CD4-positive, alpha-beta T cell treated with Interleukin-21 for 1 hour (primary cell): Measurements from ENCODE around the gene STON2.

Experiments
- DNase-seq: peaks from one replicate; pipeline ENCODE4 v3.0.0-alpha.2; 2020

STON2 gene

DNA sequence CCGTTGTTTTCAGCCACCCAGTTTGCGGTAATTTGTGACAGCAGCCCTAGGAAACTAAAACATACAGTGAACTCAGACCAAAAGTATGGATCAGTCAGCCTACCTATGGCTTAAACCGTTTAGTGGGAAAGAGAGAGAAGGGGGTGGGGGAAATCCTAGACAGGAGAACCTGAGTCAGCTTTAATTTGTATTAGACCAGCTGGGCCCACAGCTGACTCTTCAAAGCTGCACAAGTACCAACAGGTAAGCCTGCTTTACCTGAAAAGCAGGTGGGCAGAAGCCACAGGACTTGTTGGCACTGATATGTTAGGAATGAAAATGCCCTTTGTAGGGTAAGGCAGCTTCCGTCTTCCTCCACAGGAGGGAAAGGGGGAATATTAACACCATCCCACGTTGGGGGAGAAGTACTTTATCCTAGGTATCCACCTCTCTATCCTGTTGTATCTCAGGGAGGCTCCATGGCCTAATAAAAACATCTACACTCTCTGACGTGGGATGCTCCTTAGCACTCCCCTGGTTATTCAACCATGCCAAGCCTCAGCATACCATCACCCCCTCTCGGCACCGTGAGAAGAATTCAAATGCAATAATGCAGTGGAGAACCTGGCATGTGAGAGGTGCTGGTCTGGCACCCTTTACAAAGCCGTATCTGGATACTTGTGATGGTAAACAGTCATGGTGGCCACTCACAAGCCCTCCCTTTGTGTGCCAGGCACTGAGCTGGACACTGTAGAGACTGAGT lies 70.3 kb downstream of the STON2 start:
- DNase-seq: no peak

DNA sequence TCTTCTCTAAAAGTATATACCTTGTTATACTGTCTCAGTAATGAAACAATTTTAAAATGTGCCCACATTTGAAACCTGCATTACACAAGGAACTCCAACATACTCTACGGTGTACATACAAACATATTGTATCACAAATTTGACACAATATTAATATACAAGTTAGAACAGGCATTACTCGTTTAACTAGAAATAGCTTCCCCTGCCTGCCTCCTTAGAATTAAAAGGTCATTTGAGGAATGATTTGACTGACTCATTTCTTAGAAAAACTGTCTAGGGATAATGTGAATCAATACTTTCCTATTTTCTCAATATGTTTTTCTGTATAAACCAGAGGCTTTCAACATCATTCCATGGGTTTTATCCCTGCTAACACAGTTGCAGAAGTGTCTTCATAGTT lies 73.7 kb downstream of the STON2 start:
- DNase-seq: no peak

DNA sequence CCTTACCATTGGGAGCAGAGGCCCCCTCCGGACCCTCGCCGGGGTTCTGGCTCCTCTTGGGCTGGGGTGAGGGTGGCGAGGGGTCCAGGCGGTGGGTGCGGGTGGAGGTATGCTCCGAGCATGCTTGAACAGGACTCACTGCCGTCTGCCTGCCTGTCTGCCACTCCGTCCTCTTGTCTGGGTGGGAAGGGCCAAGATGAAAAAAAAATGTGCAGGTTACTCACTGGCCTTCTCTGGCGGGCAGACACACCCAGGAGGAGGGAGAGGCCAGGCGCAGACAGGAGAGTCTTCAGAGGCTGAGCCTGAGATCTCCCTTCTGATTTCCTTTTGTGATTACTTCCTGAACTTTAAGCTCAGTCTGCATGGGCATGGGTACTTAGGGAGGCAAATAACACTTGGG lies 76.1 kb downstream of the STON2 start:
- no peak for DNase-seq

DNA sequence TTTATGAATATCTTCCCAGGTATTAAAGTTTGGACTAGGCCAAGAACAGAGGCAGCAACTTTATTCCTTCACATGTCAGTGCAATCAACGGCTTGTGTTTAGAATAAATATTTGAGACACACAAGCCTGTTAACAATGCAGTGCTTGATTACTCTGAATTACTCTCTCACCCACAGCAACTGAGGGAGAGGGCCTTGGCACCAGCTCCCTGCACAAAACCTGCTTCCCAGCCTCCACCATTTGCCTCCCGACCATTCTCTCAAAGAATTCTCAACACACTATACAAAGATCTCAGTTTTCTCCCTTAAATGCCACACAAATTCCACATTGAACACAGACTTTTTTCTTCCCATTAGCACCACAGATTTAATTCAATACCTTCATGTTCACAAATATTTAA lies 77.0 kb downstream of the STON2 start:
- no peak for DNase-seq

DNA sequence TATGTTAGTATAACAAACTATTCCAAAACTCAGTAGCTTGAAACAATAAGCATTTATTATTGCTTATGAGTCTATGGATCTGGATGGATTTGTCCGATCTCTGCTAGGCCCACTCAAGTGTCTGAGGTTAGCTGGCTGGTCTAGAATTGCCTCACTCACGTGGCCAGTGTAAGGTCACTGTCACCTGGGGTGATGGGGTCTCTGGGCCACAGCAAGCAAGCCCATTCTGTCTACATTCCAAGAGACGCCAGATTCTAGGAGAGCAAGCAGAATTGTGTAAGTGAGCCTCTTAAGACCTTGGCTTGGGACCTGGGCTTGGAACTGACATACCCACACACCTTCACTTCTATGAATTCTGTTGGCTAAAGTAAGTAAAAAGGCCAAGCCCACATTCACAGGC lies 80.2 kb downstream of the STON2 start:
- DNase-seq: no peak

DNA sequence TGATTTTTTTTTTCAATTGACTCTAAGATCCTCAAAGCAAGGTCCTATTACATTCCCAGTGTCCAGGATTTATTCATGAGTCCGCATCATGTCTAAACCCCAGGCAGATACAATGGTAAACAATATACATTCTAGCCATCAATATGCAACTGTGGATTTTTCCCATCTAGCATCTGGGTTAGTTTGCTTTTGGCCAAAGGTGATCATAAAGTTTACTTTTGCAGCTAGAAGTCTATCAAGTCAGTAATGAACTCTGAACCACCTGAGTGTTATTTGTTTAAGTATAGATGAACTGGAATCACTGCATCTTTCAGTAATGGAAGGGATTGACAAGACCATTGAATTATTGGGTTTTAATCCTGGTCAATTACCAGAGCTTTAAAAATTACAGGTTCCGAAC lies 80.8 kb downstream of the STON2 start:
- DNase-seq: no peak

DNA sequence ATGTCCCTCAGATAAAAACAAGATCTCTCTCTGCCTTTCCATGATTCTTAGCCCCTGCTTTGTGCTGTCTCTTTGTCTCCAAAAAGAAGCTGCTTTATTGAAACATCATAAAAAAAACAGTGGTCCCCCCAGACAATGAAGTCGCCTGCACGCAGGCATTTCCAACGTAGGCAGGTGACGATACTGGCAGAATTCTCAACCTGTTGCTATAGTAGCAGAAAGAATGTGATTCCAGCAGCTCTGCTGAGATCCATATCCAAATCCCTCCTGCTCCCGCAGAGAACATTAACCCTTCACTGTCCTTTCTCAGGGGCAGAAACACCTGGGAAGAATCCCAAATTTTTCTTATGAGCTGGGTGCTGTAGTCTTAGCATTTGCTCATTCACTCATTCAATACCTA lies 84.8 kb downstream of the STON2 start:
- DNase-seq: no peak

DNA sequence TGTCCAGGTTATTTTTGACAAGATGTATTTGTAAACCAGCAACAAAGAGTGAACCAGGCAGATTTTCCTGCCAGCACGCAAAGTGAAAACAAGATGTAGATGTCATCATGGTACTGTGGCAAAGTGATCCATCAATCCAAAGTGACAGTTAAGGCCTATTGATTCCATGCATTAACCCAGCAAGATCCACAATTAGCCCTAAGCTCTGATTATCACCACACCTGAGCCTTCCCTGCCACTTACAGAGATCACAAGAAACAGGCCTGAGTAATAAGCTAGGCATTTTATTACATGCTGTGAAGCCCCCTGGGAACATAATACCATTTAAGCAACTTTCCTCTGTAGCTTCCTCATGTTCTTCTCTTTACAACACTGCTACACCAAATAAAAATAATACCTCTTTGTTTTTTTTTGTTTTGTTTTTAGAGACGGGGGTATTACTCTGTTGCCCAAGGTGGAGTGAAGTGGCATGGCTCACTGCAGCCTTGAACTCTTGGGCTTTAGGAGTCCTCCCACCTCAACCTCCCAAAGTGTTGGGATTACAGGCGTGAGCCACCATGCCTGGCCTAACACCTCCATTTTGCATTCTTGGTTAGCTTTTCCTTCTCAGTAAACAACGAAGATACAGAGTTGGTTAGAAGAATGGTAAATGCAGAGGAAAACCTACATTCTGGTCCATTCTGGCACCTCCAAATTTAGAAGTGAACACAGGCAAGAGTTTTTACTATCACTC lies 85.5 kb downstream of the STON2 start:
- no peak for DNase-seq

DNA sequence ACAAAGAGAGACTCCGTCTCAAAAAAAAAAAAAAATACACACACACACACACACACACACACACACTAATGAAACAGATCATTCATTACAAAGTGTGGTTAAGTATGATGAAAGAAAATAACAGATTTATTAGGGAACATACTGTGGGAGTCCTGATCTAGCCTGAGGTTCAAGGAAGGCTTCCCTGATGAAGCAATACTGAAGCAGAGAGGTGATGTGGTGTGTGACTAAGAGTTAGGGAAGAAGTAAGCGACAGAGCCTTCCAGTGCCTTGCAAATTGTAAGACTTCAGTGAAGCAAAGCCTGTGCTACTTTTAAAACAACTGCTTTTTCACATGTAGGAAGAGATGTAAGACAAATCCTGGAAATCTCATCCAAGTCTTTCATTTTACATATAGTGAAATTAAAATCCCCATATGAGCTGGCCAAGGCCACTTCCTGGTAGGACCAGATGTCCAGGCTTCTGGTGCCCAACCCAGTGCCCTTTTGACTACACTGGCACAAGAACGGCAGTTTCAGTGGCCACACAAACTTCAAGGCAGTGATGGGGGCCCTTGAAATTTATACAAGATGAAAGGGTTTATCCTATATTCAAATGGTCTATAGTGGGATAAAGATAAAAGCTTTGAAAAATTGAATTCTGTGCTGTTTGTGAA lies 86.2 kb downstream of the STON2 start:
- DNase-seq: no peak

DNA sequence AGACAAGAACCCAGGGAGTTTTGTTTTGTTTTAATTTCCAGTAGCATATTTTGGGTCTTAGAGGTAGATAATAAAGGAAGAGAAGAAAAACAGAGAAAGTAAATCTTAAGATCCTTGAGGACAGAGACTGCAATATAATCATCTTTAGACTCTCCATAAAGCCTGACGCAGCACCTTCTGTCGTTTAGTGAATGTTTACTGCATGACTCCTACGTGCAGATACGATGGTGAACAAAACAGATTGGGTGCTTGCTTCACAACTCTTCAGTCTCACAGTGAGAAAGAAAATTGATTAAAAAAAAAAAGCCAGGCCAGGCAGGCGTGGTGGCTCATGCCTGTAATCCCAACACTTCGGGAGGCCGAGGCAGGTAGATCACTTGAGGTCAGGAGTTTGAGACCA lies 86.9 kb downstream of the STON2 start:
- DNase-seq: no peak

DNA sequence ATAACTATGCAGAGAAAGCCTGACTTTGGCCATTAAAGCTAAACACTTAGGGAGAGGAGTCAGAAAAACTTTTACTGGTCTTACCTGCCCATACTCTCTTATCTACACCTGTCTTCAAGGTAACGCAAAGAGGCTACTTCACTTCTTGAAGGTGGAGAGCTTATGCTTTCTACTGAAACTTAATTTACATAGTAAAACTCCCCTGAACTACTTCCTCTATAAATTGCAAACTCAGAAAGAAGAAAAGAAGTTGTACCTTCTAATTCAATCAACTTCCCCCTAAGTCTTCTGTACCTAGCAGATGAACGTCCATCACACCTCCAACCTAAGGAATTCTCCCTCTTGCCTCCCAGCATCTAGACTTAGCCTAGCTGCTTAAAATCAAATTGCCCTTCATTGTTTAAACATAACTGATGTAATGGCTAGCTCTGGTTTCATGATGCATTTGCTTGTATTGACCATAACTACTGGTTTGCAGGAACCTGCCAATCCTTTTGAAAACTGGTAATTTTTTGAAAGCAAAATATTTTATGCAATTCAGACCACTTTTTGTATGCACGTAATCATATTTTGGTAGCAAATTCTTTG lies 87.7 kb downstream of the STON2 start:
- DNase-seq: no peak

DNA sequence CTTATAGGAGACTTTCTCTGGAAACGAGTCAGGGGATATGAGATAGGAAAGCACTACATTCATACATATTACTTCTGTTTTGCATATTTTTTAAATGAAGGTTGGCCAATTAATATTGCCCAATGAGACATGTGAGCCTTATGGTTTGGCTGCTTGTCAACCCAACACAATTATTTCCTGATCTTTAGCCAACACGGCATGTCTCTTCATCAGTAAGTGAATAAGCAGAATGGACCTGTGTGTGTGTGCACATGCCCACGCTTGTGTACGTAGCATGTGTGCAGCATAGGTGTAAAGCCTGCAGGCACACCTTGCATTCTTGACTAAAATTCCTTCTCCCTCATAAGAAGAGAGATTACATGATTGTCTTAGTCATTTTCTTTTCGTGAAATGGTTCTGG lies 88.3 kb downstream of the STON2 start:
- no peak for DNase-seq

DNA sequence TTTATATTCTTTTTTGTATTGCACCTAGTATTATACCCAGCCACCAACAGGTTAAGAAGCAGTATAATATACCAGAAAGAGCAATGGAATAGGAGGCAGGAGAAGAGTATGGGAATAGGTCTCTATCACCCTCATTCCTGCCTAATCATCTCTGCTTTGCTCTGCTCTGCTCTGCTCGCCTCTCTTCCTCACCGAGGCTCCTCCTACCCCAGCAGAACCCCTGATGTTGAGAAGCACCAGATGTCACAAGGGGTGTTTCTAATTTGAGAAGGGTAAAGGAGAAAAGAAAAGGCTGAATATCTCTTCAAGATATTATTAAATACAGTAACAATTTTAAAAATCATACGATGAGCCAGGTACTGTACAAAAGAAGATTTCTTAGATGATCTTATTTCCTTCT lies 89.0 kb downstream of the STON2 start:
- no peak for DNase-seq

DNA sequence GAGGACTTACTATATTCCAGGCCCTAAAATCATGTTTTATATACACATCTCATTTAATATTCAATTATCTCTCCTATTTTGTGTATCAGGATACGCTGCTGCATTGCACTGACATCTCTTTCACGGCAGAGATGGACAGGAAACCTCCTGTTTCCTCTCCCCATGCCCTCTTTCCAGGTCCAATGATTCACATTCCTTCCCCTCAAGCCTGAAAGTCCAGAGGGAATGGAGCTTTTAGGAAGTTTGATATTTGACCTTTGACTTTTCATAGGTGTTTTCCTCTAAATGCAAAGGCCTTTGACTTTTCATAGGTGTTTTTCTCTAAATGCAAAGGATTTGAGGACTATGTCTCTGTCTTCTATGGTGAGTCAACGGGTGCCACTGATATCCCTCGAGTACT lies 89.5 kb downstream of the STON2 start:
- DNase-seq: no peak

DNA sequence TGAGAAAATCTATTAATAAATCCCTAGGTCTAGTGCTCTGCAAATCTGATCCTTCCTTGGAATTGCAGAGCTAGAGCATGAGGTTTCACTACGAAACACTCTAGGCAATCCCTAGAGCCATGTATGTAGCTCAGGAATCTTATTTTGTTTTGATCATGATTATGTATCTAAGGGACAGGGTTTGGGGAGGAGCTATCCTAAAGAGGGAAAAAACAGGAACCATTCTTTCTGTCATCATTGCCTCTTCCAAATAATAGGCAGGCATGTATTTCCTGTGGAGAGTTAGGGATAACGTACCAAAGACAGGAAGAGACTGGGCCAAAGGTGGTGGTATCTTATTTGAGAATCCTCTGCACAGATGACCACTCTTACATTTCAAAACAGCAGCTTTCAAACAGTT lies 90.6 kb downstream of the STON2 start:
- no peak for DNase-seq

DNA sequence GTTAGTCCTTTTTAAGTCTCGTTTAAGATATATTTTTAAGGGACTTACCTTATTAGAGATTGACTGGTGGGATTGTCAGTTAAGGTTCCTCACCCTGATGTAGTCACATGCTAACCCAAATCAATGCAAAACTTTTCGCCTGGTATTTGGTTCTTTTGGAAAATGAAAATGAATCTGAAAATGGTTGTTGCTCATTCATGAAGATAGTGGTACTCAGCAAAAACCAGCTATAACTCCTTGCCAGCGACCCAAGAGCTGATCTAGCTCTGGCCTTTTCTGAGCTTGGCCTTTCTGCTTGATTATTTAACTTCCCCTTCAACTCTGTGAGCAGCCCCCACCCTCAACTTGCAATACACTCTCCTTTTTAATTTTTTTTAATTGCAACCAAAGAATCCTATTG lies 94.4 kb downstream of the STON2 start:
- DNase-seq: no peak

DNA sequence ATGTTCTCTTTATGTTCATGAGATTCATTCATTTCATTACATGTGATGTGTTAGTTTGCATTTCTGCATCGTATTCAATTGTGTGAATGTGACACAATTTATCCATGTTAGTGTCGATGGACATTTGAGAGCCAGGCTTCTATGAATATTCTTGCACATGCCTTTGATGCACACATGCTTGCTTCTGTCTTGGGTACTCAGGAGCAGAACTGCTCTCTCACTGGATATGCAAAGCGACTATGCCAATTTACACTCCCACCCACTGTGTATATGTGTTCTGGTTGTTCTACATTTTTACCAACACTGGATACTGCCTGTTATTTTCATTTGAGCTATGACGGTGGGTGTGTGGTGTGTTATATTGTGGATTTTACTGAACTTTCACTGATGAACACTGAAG lies 95.1 kb downstream of the STON2 start:
- DNase-seq: no peak

DNA sequence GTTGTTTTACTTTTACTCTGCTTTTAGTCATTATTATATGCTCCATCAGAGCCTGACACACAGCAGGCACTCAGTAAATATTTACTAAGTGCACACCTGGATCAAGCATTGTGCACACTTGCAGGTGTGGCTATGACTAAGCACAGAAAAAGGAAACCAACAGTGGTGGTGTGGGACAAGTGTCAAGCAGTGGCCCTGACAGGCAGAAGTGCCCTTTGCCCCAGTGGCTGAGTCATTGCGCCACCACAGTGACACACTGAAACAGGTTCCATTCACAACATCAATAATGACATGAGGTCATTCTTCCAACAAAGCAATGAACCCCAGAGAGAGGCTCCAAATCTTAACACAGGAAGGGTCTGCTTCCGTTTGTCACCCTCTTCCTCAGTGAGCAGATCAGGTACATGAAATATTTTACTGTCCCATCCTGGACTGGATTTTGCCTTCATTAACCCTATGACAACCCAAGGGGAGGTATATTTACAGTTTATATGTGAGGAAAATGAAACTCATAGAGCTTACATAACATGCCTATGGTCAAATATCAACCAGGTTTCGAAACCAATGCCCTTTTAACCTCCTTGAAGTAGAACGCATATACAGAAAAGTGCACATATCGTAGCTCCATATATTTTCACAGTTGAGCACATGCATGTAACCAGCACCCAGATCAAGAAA lies 96.7 kb downstream of the STON2 start:
- peak; percentile 9 for DNase-seq

DNA sequence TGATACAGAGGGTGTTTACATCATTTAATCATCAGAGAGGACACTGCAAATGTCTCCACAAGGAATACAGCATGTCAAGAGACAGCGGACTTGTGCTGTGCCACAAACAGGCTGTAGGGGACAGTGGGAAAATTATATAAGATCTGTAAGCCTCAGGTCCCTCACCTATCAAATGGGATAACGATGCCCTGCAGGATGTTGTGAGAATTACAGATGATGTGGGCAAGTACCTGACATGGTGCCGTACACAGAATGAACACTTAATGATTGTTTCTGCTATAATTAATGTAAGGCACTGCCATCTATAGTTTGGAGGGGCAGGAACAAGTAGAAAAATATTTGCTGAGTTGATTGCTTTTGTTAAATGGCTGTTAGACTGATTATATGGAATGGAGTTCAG lies 97.5 kb downstream of the STON2 start:
- no peak for DNase-seq

DNA sequence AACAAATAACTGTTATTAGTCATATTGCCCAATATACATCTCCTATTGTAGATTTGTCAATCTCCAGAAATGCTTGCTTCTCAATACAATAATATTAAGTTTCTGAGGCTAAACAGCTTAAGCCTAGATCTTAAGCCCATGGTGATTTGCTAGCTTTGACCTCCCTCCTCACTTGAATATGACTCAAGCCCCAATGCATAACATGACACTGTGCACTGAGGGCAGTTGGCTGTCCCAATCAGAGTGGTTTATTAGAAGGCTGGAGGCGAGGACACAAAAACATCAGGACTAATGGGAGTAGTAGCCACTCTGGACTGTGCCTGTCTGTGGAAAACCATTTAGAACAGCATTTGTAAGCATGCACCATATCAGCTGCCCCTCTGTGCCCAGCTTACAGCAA lies 98.3 kb downstream of the STON2 start:
- DNase-seq: no peak

DNA sequence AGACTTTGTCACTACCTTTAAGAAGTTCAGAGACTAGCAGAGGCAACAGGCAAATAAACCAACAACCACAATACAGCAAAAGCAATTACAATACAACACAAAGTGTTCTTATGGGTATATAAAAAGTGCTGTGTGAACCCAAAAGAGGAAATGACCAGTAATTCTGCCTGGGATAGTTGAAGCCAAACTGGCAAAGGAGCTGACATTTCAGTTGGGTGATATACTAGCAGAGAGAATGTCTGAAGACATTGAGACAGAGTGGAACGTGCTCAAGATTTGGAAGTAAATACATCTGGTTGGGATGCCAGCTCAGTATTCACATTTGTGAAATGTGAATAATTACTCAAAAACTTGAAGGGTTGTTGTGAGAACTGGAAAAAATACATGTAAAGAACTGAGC lies 98.8 kb downstream of the STON2 start:
- no peak for DNase-seq

DNA sequence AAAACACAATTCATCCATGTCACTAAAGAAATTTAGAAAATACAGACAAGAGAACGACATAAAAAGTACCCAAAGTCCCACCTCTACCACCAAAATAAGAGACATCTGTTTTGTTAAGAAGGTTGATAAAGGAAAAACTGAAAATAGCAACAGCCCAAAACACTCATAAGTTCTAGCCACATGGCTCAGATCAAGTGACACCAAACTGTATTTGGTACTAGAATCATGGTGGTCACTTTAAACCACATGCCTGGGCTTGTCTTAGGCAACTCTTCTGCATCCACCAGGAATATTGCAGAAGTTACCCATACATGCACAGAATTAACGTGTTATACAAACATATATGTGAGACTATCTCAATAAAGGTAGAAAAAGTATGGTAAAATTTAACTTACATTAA lies 101.2 kb downstream of the STON2 start:
- no peak for DNase-seq

DNA sequence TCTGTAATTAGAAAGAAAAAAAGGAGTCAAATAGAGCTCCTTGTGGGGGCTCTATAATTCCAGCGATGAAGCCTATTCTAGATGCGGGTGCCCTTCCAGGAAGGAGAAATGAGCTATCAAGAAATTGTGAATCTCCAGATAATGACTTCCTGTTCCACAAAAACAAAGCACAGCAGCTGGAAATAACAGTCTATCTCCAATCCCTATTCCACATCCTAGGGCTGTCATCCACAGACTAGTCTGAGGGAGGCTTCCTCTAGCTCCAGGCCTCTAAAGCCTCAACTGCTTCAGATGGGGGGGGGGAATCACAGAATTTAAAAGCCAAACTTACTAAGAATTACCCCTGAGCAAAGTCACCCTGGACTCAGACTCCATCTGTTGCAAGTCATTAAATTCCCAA lies 102.0 kb downstream of the STON2 start:
- DNase-seq: no peak
